Hematopoietic multipotent progenitor cell treated with erythropoietin and hydrocortisone succinate and interleukin-3 and kit ligand, for 15 days (in vitro differentiated cells): Measurements from ENCODE around the gene SETD3.
A peak's percentile ranks its signal among the peaks of the same experiment; 100 is the strongest.

ENCODE experiments used
- DNase-seq: peaks from one replicate; pipeline ENCODE4 v3.0.0-alpha.2; 2015; ENCODE audit warnings: low spot score

Gene SETD3

GRCh38 chr14:99393059-99393655 is 87.5 kb downstream of the SETD3 start:
- DNase-seq, result peak; percentile 45

GRCh38 chr14:99391671-99392070 is 89.0 kb downstream of the SETD3 start:
- DNase-seq, result no peak

GRCh38 chr14:99389174-99389826 is 91.4 kb downstream of the SETD3 start:
- DNase-seq, result peak; percentile 39

GRCh38 chr14:99388286-99388685 is 92.4 kb downstream of the SETD3 start:
- DNase-seq, result no peak

GRCh38 chr14:99387880-99388279 is 92.8 kb downstream of the SETD3 start:
- DNase-seq, result no peak

- no peak for DNase-seq
These were observed 95.9 kb downstream of the SETD3 start for GRCh38 chr14:99384450-99385417.

GRCh38 chr14:99383472-99384449 is 96.9 kb downstream of the SETD3 start:
- DNase-seq, result no peak

GRCh38 chr14:99382781-99383471 is 97.7 kb downstream of the SETD3 start:
- no peak for DNase-seq

- no peak for DNase-seq
These were observed 98.6 kb downstream of the SETD3 start for GRCh38 chr14:99382071-99382470.

- DNase-seq, result no peak
These were observed 99.0 kb downstream of the SETD3 start for GRCh38 chr14:99381688-99382060.

GRCh38 chr14:99380991-99381687 is 99.5 kb downstream of the SETD3 start:
- no peak for DNase-seq

GRCh38 chr14:99380402-99380801 is 100.3 kb downstream of the SETD3 start:
- no peak for DNase-seq

- DNase-seq, result no peak
These were observed 101.9 kb downstream of the SETD3 start for GRCh38 chr14:99378782-99379214.

GRCh38 chr14:99377951-99378350 is 102.7 kb downstream of the SETD3 start:
- DNase-seq, result no peak

GRCh38 chr14:99374964-99375363 is 105.7 kb downstream of the SETD3 start:
- DNase-seq, result no peak

GRCh38 chr14:99363616-99364290 is 116.9 kb downstream of the SETD3 start:
- DNase-seq, result no peak

GRCh38 chr14:99363051-99363450 is 117.6 kb downstream of the SETD3 start:
- no peak for DNase-seq

- no peak for DNase-seq
These were observed 119.0 kb downstream of the SETD3 start for GRCh38 chr14:99361596-99362215.
